GM15510 (cell line): ENCODE measurements around the gene PFKL.
A peak's percentile ranks its signal among the peaks of the same experiment; 100 is the strongest.

Experiments
- POLR2A ChIP-seq: IDR thresholded peaks from 3 replicates; pipeline ENCODE4 v1.6.1; 2011; ENCODE audit warnings: borderline replicate concordance; ENCODE audit not compliant: insufficient read length; ENCODE audit errors: extremely low read depth

The PFKL gene

GRCh38 chr21:44353191-44353970 lies 53.5 kb downstream of the PFKL start, which contains the start of gene TRPM2:
TRPM2 (plus strand) TSS chr21:44353621; CDS start chr21:44353701, 80 bp downstream.
- TF ChIP-seq POLR2A = peak; percentile 15

- TF ChIP-seq POLR2A = no peak
These were observed 54.1 kb downstream of the PFKL start for GRCh38 chr21:44354001-44354405.

GRCh38 chr21:44354775-44355771 lies 55.2 kb downstream of the PFKL start:
- no peak for TF ChIP-seq POLR2A

- TF ChIP-seq POLR2A = no peak
These were observed 56.3 kb downstream of the PFKL start for GRCh38 chr21:44356160-44356559.

GRCh38 chr21:44356636-44357035 lies 56.8 kb downstream of the PFKL start:
- no peak for TF ChIP-seq POLR2A

GRCh38 chr21:44357064-44357837 lies 57.4 kb downstream of the PFKL start:
- TF ChIP-seq POLR2A = no peak

- TF ChIP-seq POLR2A = no peak
These were observed 59.5 kb downstream of the PFKL start for GRCh38 chr21:44359396-44359795.

GRCh38 chr21:44360159-44360558 lies 60.3 kb downstream of the PFKL start:
- TF ChIP-seq POLR2A = no peak

GRCh38 chr21:44363278-44363677 lies 63.4 kb downstream of the PFKL start:
- TF ChIP-seq POLR2A = no peak

GRCh38 chr21:44364151-44365053 lies 64.5 kb downstream of the PFKL start:
- TF ChIP-seq POLR2A = no peak

GRCh38 chr21:44365251-44365966 lies 65.6 kb downstream of the PFKL start:
- TF ChIP-seq POLR2A = no peak

GRCh38 chr21:44365967-44366585 lies 66.2 kb downstream of the PFKL start:
- no peak for TF ChIP-seq POLR2A
